Esophagus muscularis mucosa (tissue), 4 donors: ENCODE results near the gene MAK. TPM values are rescaled to one million over a fixed set of nuclear protein-coding genes. Genes with fewer than 3 reads are reported as not detected.

ENCODE experiments used
- DNase-seq: peaks from one replicate; pipeline ENCODE4 v3.0.0-alpha.2; 2017; ENCODE audit errors: extremely low spot score
- H3K27ac ChIP-seq, 4 donors: fragments of 200-600 bp; sonication (generic); replicated peaks in 1 of 4; 1 replicate in 3 of 4; 2 replicates in 1 of 4; pipeline ENCODE4 v1.5.1; 2016 to 2019; ENCODE audit warnings: mild to moderate bottlenecking in 1 of 4
- H3K27me3 ChIP-seq, 4 donors: fragments of 200-600 bp; sonication (generic); one replicate each; pipeline versions ENCODE4 v1.5.1 to v1.6.0; 2016 to 2019
- H3K36me3 ChIP-seq, 4 donors: fragments of 200-600 bp; sonication (generic); one replicate each; pipeline ENCODE4 v1.5.1; 2016 to 2019
- H3K4me1 ChIP-seq, 4 donors: fragments of 200-600 bp; sonication (generic); one replicate each; pipeline ENCODE4 v1.5.1; 2016 to 2019
- H3K4me3 ChIP-seq, 4 donors: fragments of 200-600 bp; sonication (generic); 1 replicate in 2 of 4; 2 replicates in 2 of 4; pipeline ENCODE4 v1.5.1; 2016 to 2019; ENCODE audit warnings: mild to moderate bottlenecking in 4 of 4, moderate library complexity in 1 of 4
- H3K9me3 ChIP-seq, 4 donors: fragments of 200-600 bp; sonication (generic); 1 replicate in 3 of 4; 2 replicates in 1 of 4; pipeline ENCODE4 v1.5.1; 2016 to 2019
- EP300 ChIP-seq: sonication (generic); formaldehyde crosslinking; IDR thresholded peaks from one replicate; pipeline ENCODE4 v1.6.1; 2017; ENCODE audit warnings: antibody characterized with exemption
- POLR2A ChIP-seq: fragments of 450-650 bp; IDR thresholded peaks from one replicate; pipeline ENCODE4 v1.6.1; 2017; ENCODE audit warnings: antibody characterized with exemption, moderate library complexity, mild to moderate bottlenecking, low read depth
- POLR2AphosphoS5 ChIP-seq, 2 donors: sonication (generic); formaldehyde crosslinking; IDR thresholded peaks; one replicate each; pipeline ENCODE4 v1.6.1; 2017; ENCODE audit warnings: antibody characterized with exemption in 2 of 2
- WGBS: methylation state at CpG from one replicate; pipeline ENCODE4 v1.1.5; 2018; 5-methylcytosine and 5-hydroxymethylcytosine counted together
- intact Hi-C: fragments of 100-400 bp; cut with DNase I; formaldehyde crosslinking; loops from one replicate; pipeline ENCODE4 v1.15.1; 2023
- small RNA-seq, 3 donors: library from RNA; depleted of rRNA; stranded (forward); fragments of <200 nt; gene quantifications; one replicate each; pipeline ENCODE3, GENCODE V24; 2016
- total RNA-seq, 4 donors: library from RNA; depleted of rRNA; stranded (reverse); fragments of >200 nt; gene quantifications; one replicate each; pipeline versions ENCODE4 v1.1.0 to v1.2.1, GENCODE V29; 2016
- TF ChIP-seq, protein P1 (sequence below), 3 experiments: fragments of 200-600 bp in 2 of 3; fragments of 450-650 bp in 1 of 3; sonication (generic) in 2 of 3; IDR thresholded peaks; one replicate each; pipeline ENCODE4 v1.5.1; 2017 to 2019; ENCODE audit warnings: antibody characterized with exemption in 3 of 3, mild to moderate bottlenecking in 2 of 3, moderate library complexity in 1 of 3

The MAK gene
- total RNA-seq, 4 donors from 2014 or later = 0.13 to 0.42 TPM; not detected in 2

DNA sequence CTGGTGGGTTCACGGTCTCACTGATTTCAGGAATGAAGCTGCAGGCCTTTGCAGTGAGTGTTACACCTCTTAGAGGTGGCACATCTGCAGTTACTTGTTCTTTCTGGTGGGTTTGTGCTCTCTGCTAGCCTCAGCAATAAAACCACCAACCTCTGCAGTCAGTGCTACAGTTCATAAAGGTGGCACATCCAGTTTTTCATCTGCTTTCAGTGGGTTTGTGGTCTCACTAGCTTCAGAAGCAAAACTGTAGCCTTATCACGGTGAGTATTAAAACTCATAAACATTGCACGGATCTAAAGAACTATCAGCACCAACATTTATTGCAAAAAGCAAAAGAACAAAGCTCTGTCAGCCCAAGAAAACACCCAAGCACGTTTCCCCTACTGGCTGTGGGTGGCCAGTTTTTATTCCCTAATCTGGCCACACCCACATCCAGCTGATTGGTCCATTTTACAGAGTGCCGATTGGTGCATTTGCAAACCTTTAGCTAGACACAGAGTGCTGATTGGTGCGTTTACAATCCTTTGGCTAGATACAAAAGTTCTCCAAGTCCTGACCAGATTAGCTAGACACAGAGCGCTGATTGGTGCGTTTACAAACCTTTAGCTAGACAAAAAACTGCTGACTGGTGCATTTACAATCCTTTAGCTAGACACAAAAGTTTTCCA lies 118.9 kb downstream of the MAK start:
- H3K4me1 ChIP-seq = peaks cover 16 to 35% (median 27%) of the 10 kb centered on the region in 4 donors
- peak; percentile 17 for DNase-seq
- TF ChIP-seq POLR2A = no peak
- TF ChIP-seq, protein P1, sequence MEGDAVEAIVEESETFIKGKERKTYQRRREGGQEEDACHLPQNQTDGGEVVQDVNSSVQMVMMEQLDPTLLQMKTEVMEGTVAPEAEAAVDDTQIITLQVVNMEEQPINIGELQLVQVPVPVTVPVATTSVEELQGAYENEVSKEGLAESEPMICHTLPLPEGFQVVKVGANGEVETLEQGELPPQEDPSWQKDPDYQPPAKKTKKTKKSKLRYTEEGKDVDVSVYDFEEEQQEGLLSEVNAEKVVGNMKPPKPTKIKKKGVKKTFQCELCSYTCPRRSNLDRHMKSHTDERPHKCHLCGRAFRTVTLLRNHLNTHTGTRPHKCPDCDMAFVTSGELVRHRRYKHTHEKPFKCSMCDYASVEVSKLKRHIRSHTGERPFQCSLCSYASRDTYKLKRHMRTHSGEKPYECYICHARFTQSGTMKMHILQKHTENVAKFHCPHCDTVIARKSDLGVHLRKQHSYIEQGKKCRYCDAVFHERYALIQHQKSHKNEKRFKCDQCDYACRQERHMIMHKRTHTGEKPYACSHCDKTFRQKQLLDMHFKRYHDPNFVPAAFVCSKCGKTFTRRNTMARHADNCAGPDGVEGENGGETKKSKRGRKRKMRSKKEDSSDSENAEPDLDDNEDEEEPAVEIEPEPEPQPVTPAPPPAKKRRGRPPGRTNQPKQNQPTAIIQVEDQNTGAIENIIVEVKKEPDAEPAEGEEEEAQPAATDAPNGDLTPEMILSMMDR (IDR thresholded peaks at IDR 0.05) = no peak
- no peak for TF ChIP-seq EP300
- no peak for TF ChIP-seq POLR2AphosphoS5 (IDR thresholded peaks at IDR 0.05)
- H3K36me3 ChIP-seq = no peaks in the 10 kb centered on the region
- H3K9me3 ChIP-seq = no peaks in the 10 kb centered on the region
- peak overlapping the region in 3 of 4 donors; percentile 81 to 87 (median 86) for H3K27ac ChIP-seq
- intact Hi-C loops = no loop called here
- WGBS = 81% methylated on average over 8 of the region's 8 CpGs
- H3K4me3 ChIP-seq = peak overlapping the region; percentile 62 to 70 (median 65)
- H3K27me3 ChIP-seq = no peaks in the 10 kb centered on the region

DNA sequence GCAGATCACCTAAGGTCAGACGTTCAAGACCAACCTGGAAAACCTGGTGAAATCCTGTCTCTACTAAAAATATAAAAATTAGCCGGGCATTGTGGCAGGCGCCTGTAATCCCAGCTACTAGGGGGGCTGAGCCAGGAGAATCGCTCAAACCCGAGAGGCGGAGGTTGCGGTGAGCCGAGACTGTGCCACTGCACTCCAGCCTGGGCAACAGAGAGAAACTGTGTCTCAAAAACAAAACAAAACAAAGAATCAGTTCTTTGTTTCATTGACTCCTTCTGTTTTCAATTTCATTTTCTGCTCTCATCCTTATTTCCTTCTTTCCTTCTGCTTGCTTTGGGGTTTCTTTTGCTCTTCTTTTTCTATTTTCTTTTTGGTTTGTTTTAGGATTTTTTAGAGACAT lies 124.4 kb downstream of the MAK start:
- intact Hi-C loops = no loop called here
- Histone ChIP-seq H3K4me3 (no peak overlapping the region), H3K27ac (no peak overlapping the region), H3K27me3 (no peaks in the 10 kb centered on the region), H3K36me3 (peaks cover 0 to 15% (median 13%) of the 10 kb centered on the region in 4 donors), H3K4me1 (no peaks in the 10 kb centered on the region), H3K9me3 (no peaks in the 10 kb centered on the region)
- no peak for DNase-seq
- TF ChIP-seq POLR2A (no peak), POLR2AphosphoS5 (IDR thresholded peaks at IDR 0.05) (no peak), EP300 (no peak)
- TF ChIP-seq, protein P1 (IDR thresholded peaks at IDR 0.05) = no peak
- WGBS = 87% methylated on average over 8 of the region's 8 CpGs

Small RNA genes within 50 kb of the gene (small RNA-seq; reads per million reads assigned to genes)
- gene RNA5SP203 = 0 reads per million in 3 donors

Other genes with a start within 250 kb of the MAK start
- 1 to 10 TPM in 1 of 4 donors, under 1 TPM in 1, not detected in 2; 0.71 to 1.2 TPM for gene C6orf52, start 143.9 kb downstream of the MAK start, total RNA-seq
- gene PAK1IP1, start 143.6 kb downstream of the MAK start, total RNA-seq = 10 to 100 TPM in 2 of 4 donors, 1 to 10 TPM in 2; 9.4 to 17.9 (median 11.4) TPM
- gene TMEM14C, start 115.5 kb downstream of the MAK start, total RNA-seq = 100 to 1,000 TPM in 3 of 4 donors, 10 to 100 TPM in 1; 91.1 to 147 (median 140) TPM
- 10 to 100 TPM; 35.4 to 77.2 (median 66.2) TPM for gene TMEM14B, start 90.7 kb downstream of the MAK start, total RNA-seq
- not detected for gene GCM2, start 43.5 kb upstream of the MAK start, total RNA-seq
- gene SYCP2L, start 48.5 kb upstream of the MAK start, total RNA-seq = 1 to 10 TPM in 1 of 4 donors, under 1 TPM in 3; 0.13 to 2.9 (median 0.70) TPM
- under 1 TPM; 0.26 to 0.57 (median 0.46) TPM for gene ELOVL2, start 205.8 kb upstream of the MAK start, total RNA-seq